Ascending aorta (tissue), 2 donors: ENCODE results near the gene TRMT61A. TPM values are rescaled to one million over a fixed set of nuclear protein-coding genes. Genes with fewer than 3 reads are reported as not detected.
A peak's percentile ranks its signal among the peaks of the same experiment; 100 is the strongest.

Experiments
- DNase-seq, 2 donors: peaks; one replicate each; pipeline ENCODE4 v3.0.0-alpha.2; 2019; ENCODE audit warnings: low spot score in 2 of 2
- H3K27ac ChIP-seq, 2 donors: fragments of 200-600 bp; sonication (generic); one replicate each; pipeline ENCODE4 v1.5.1; 2016 to 2017; ENCODE audit warnings: mild to moderate bottlenecking in 1 of 2
- H3K27me3 ChIP-seq: fragments of 200-600 bp; sonication (generic); one replicate; pipeline ENCODE4 v1.5.1; 2017
- H3K36me3 ChIP-seq, 2 donors: fragments of 200-600 bp; sonication (generic); one replicate each; pipeline ENCODE4 v1.5.1; 2016
- H3K4me1 ChIP-seq, 2 donors: fragments of 200-600 bp; sonication (generic); one replicate each; pipeline ENCODE4 v1.5.1; 2016 to 2017; ENCODE audit warnings: mild to moderate bottlenecking in 1 of 2
- H3K4me3 ChIP-seq, 2 donors: fragments of 200-600 bp; sonication (generic); one replicate each; pipeline ENCODE4 v1.5.1; 2016 to 2017; ENCODE audit warnings: mild to moderate bottlenecking in 1 of 2
- H3K9me3 ChIP-seq, 2 donors: fragments of 200-600 bp; sonication (generic); one replicate each; pipeline ENCODE4 v1.5.1; 2016
- CTCF ChIP-seq, 3 experiments: fragments of 200-600 bp in 2 of 3; fragments of 450-650 bp in 1 of 3; sonication (generic) in 2 of 3; IDR thresholded peaks; one replicate each; pipeline ENCODE4 v1.5.1; 2016 to 2019; ENCODE audit warnings: antibody characterized with exemption in 3 of 3, mild to moderate bottlenecking in 1 of 3, moderate library complexity in 1 of 3
- intact Hi-C: fragments of 100-400 bp; cut with DNase I; formaldehyde crosslinking; loops from one replicate; pipeline ENCODE4 v1.15.1; 2023
- total RNA-seq: library from RNA; depleted of rRNA; stranded (reverse); fragments of >200 nt; gene quantifications from one replicate; pipeline ENCODE4 v1.1.0, GENCODE V29; 2016

The TRMT61A gene
- total RNA-seq, 1 donor from 2014 or later: 31.2 TPM

DNA sequence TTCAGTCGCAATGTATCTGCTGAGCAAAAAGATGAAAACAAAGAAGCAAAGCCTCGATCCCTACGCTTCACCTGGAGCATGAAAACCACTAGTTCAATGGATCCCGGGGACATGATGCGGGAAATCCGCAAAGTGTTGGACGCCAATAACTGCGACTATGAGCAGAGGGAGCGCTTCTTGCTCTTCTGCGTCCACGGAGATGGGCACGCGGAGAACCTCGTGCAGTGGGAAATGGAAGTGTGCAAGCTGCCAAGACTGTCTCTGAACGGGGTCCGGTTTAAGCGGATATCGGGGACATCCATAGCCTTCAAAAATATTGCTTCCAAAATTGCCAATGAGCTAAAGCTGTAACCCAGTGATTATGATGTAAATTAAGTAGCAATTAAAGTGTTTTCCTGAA lies 26.1 kb upstream of the TRMT61A start:
- no peak for TF ChIP-seq CTCF (IDR thresholded peaks at IDR 0.05)
- peaks cover 44 to 51% of the 10 kb centered on the region in 2 donors for H3K36me3 ChIP-seq
- no peaks in the 10 kb centered on the region for H3K9me3 ChIP-seq
- H3K27me3 ChIP-seq: no peaks in the 10 kb centered on the region
- peak in 1 of 2 donors; percentile 42 for DNase-seq
- intact Hi-C loops: no loop called here
- H3K4me1 ChIP-seq: peaks cover 3 to 5% of the 10 kb centered on the region in 2 donors
- H3K27ac ChIP-seq: no peak overlapping the region
- no peak overlapping the region for H3K4me3 ChIP-seq

GRCh38 chr14:103503296-103503695 lies 25.7 kb upstream of the TRMT61A start:
- no peak overlapping the region for H3K27ac ChIP-seq
- H3K27me3 ChIP-seq: no peaks in the 10 kb centered on the region
- TF ChIP-seq CTCF (IDR thresholded peaks at IDR 0.05): no peak
- DNase-seq: peak in 1 of 2 donors; percentile 52
- intact Hi-C loops: no loop called here
- H3K36me3 ChIP-seq: peaks cover 48 to 55% of the 10 kb centered on the region in 2 donors
- H3K4me1 ChIP-seq: peaks cover 3 to 5% of the 10 kb centered on the region in 2 donors
- no peaks in the 10 kb centered on the region for H3K9me3 ChIP-seq
- no peak overlapping the region for H3K4me3 ChIP-seq

DNA sequence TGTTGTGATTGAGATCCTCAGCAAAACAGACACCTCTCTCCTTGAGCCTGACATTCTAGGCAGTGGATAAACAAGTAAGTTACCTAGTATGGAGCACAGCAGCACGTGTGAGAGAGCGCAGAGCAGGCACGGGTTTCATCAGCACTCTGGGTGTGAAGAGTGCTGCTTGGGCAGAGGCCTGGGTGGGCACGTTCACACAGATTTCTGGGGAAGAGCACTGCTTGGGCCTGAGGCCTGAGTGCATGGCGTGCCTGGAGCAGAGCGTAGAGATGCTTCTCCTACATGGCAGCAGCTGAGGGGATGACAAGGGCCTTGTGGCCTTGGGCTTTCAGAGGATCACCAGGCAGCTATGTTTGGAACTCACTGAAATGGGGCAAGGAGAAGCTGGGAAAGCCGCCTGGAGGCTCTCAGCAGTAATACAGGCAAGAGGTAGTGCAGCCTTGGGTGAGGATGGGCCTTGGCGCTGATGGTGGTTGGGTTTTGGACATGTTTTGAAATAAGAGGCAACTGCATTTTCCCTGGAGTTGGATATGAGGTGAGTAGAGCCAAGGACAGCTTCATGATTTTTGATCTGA lies 23.9 kb upstream of the TRMT61A start:
- Histone ChIP-seq H3K27ac (no peak overlapping the region), H3K36me3 (peaks cover 54 to 57% of the 10 kb centered on the region in 2 donors)

DNA sequence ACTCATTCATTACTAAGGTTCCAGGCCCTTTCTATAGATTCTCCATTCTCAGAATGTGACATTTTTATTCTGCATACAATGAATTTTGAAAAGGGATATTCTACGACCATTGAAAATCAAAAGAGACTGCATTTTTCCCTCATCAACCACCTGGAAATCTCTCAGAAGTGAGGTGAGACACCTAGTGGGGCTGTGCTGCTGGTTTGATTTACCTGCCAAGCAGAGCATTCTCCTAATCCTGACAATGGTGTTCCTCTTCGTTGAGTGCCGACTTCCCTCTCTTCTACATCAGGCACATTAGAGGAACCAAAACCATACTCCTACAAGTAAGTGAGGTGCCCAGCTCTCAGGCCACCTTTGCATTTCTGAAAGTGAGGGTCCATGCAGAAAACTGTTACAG lies 21.2 kb upstream of the TRMT61A start:
- Histone ChIP-seq H3K36me3 (peaks cover 52 to 60% of the 10 kb centered on the region in 2 donors), H3K4me1 (peaks cover 4 to 6% of the 10 kb centered on the region in 2 donors), H3K9me3 (no peaks in the 10 kb centered on the region), H3K4me3 (no peak overlapping the region), H3K27ac (no peak overlapping the region), H3K27me3 (no peaks in the 10 kb centered on the region)
- intact Hi-C loops: no loop called here
- no peak for DNase-seq
- no peak for TF ChIP-seq CTCF (IDR thresholded peaks at IDR 0.05)

More for the DNA sequence above, 23.9 kb upstream of the TRMT61A start:
- H3K9me3 ChIP-seq: no peaks in the 10 kb centered on the region
- intact Hi-C loops: no loop called here
- DNase-seq: peak in 1 of 2 donors; percentile 50
- H3K4me3 ChIP-seq: no peak overlapping the region
- H3K4me1 ChIP-seq: peaks cover 3 to 5% of the 10 kb centered on the region in 2 donors
- no peaks in the 10 kb centered on the region for H3K27me3 ChIP-seq
- no peak for TF ChIP-seq CTCF (IDR thresholded peaks at IDR 0.05)

DNA sequence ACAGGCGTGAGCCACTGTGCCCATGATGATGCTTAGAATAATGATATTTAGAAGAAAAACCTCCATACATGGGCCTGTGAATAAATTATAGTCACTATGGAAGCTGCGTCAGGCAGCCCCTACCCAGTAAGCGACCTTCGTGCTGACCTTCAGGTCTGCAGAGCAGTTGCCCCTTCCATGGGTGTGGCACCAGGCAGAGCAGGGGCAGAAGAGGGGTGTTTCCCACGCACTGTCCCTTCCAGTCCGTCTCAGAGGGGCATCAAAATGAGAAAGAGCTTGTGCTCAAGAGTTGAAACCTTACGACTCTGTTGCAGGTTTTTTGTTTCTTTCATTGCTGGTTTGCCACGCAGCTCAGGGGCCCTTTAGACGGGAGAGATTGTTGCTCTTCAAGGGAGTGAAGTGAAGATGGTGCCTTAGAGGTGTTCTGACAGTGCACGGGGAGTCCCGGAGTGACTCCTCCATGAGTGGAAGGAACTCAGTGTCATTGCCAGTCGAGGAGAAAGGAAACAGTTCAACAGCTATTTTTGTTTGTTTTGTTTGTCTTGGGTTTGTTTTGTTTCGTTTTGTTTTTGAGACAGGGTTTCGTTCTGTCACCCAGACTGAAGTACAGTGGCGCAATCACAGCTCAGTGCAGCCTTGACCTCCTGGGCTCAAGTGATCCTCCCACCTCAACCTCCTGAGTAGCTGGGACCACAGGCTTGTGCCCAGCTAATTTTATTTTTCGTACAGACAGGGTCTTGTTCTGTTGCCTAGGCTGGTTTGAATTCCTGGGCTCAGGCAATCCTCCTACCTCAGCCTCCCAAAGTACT lies 20.3 kb upstream of the TRMT61A start:
- intact Hi-C loops: no loop called here
- Histone ChIP-seq H3K27me3 (no peaks in the 10 kb centered on the region), H3K4me3 (no peak overlapping the region), H3K9me3 (no peaks in the 10 kb centered on the region), H3K36me3 (peaks cover 42 to 50% of the 10 kb centered on the region in 2 donors), H3K27ac (no peak overlapping the region), H3K4me1 (peaks cover 8 to 14% of the 10 kb centered on the region in 2 donors)
- TF ChIP-seq CTCF (IDR thresholded peaks at IDR 0.05): no peak
- no peak for DNase-seq
